Lower lobe of right lung (tissue), 2 donors: ENCODE results near the gene P4HTM. TPM values are rescaled to one million over a fixed set of nuclear protein-coding genes. Genes with fewer than 3 reads are reported as not detected.

ENCODE experiments used
- ATAC-seq, 2 donors: fragments of 200-7000 bp; cut with Tn5 transposase; one replicate each; pipeline ENCODE4 v1.9.1; 2020 to 2022; ENCODE audit warnings: mild to moderate bottlenecking in 2 of 2, moderate library complexity in 2 of 2
- DNase-seq: peaks from one replicate; pipeline ENCODE4 v3.0.0-alpha.2; 2020
- H3K27ac ChIP-seq: fragments of 200-600 bp; one replicate; pipeline ENCODE4 v1.8.0; 2022
- H3K27me3 ChIP-seq: fragments of 200-600 bp; one replicate; pipeline ENCODE4 v1.8.0; 2022; ENCODE audit warnings: low read depth
- H3K36me3 ChIP-seq: fragments of 200-600 bp; one replicate; pipeline ENCODE4 v1.8.0; 2022; ENCODE audit warnings: mild to moderate bottlenecking
- H3K4me1 ChIP-seq: fragments of 200-600 bp; one replicate; pipeline ENCODE4 v1.8.0; 2022
- H3K4me3 ChIP-seq: fragments of 200-600 bp; one replicate; pipeline ENCODE4 v1.8.0; 2022; ENCODE audit warnings: mild to moderate bottlenecking
- H3K9me3 ChIP-seq: fragments of 200-600 bp; one replicate; pipeline ENCODE4 v1.8.0; 2022
- intact Hi-C: fragments of 100-400 bp; cut with DNase I; formaldehyde crosslinking; loops from one replicate; pipeline ENCODE4 v1.11.0; 2022
- long read RNA-seq: library from polyadenylated mRNA; unstranded; transcript quantifications from one replicate; pipeline ENCODE4 v2.0.0, GENCODE V29; 2021
- total RNA-seq: library from RNA; stranded (reverse); fragmentation: NEBNext Ultra II Directional; extraction: Animal tissue kit (Norgen Biotek cat#: 25700); gene quantifications from one replicate; pipeline ENCODE4 v1.2.1, GENCODE V29; 2021
- TF ChIP-seq, protein P1 (sequence below): fragments of 200-600 bp; IDR thresholded peaks from one replicate; pipeline ENCODE4 v1.8.0; 2022; ENCODE audit warnings: antibody characterized with exemption, mild to moderate bottlenecking
- donor health status: DM: no; HTN: yes; CAD: no; lungs with severe emphysema.

P4HTM gene
- total RNA-seq = 44.0 TPM
- long read RNA-seq, transcript P4HTM-205 (8 exons, 2,796 nt) = minor isoform, 11 of 126 reads
- long read RNA-seq, transcript P4HTM-202 (9 exons, 2,127 nt) = major isoform, 62 of 126 reads
- long read RNA-seq, partial matches to known transcripts = 37 of 126 reads
- long read RNA-seq, other reads (novel, unspliced or antisense) = 16 of 126 reads

DNA sequence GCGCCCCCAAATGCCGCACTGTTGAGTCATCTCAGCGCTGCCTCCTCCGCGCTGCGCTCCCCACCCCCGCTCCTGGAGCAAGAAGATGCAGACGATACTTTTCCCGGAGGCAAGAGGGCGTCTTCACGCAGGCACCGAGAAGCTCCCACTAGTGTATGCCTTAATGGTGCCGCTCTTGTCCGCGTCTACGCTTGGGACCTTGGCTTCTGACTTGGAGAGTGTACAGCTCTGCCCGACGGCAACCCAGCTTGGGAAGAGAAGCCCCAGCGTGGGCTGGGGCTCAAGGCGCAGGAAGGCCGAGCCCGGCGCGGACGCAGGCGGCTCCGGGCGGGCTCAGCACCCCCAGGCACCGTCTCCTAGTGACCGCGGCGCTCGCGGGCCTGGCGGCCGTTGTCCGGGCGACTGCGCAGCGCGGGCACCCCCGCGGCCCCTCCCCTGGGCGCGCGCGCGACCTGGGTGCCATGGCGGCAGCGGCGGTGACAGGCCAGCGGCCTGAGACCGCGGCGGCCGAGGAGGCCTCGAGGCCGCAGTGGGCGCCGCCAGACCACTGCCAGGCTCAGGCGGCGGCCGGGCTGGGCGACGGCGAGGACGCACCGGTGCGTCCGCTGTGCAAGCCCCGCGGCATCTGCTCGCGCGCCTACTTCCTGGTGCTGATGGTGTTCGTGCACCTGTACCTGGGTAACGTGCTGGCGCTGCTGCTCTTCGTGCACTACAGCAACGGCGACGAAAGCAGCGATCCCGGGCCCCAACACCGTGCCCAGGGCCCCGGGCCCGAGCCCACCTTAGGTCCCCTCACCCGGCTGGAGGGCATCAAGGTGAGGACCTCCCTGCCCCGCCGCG, at the start of gene P4HTM:
Gene P4HTM, plus strand, starts transcription at position 446 of the 840 bp plus-strand sequence. Its CDS starts 16 bp downstream, at position 462.
- Histone ChIP-seq H3K27me3 (no peaks in the 10 kb centered on the region), H3K4me3 (peak within 1 kb of the TSS; percentile 83), H3K9me3 (no peaks in the 10 kb centered on the region), H3K27ac (peak within 1 kb of the TSS; percentile 88), H3K4me1 (peaks cover 29% of the 10 kb centered on the region), H3K36me3 (peaks cover 12% of the 10 kb centered on the region)
- TF ChIP-seq, protein P1, sequence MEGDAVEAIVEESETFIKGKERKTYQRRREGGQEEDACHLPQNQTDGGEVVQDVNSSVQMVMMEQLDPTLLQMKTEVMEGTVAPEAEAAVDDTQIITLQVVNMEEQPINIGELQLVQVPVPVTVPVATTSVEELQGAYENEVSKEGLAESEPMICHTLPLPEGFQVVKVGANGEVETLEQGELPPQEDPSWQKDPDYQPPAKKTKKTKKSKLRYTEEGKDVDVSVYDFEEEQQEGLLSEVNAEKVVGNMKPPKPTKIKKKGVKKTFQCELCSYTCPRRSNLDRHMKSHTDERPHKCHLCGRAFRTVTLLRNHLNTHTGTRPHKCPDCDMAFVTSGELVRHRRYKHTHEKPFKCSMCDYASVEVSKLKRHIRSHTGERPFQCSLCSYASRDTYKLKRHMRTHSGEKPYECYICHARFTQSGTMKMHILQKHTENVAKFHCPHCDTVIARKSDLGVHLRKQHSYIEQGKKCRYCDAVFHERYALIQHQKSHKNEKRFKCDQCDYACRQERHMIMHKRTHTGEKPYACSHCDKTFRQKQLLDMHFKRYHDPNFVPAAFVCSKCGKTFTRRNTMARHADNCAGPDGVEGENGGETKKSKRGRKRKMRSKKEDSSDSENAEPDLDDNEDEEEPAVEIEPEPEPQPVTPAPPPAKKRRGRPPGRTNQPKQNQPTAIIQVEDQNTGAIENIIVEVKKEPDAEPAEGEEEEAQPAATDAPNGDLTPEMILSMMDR = peak; percentile 47
- ATAC-seq = peak; percentile 92 to 95
- DNase-seq = peak; percentile 86
- intact Hi-C loops = no loop called here

DNA sequence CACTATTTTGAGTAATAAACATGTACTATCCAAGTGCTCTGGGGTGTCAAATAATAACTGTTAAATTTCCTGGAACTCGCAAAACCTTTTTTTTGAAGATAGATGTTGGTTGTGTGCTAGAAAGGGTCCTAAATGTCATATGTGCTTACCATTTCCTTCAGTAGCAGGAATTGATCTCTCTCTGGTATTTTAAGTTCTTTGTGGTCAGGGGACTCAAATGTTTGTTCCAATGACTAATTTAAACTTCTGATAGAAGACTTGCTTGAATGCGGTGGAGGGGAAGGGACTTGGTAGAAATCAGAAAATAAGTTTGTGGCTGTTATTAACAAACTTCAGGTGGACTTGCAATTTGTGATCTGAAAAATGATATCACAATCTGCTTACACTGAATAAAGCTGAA, 44.6 kb upstream of the P4HTM start:
- no peak for ATAC-seq
- H3K27me3 ChIP-seq = no peaks in the 10 kb centered on the region
- peaks cover 3% of the 10 kb centered on the region for H3K36me3 ChIP-seq
- no peak overlapping the region for H3K4me3 ChIP-seq
- no peak overlapping the region for H3K27ac ChIP-seq
- H3K9me3 ChIP-seq = no peaks in the 10 kb centered on the region
- TF ChIP-seq, protein P1 = no peak
- DNase-seq = no peak
- intact Hi-C loops = no loop called here
- no peaks in the 10 kb centered on the region for H3K4me1 ChIP-seq

DNA sequence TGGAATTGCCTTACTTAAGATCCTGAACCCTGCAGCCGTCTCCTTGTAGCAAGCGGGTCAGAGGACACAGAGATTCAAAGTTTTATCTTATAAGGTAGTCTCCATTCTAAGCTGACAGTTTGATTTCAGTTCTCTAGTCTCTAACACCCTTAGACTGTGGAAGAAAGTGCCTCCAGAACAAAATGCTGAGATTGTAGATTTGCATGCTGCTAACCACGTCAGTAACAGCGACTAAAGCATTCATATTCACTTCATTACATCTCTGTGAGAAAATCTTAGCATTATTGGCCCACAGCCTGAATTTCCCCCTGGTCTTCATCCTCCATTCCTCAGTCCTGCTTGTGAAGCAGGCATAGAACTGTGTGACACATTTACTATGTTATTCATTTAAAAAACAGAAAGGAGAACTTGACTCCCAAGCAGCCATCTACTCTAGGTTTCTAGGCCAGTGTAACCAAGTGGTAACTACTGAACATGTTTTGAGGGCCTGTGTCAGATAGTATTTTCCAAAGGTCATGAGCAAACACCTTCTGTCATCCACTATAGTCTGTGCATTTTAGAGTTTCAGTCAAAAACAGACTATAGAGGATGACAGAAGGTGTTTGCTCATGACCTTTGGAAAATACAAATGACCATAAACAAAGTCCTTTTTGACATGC, 44.0 kb upstream of the P4HTM start:
- Histone ChIP-seq H3K4me1 (no peaks in the 10 kb centered on the region), H3K4me3 (no peak overlapping the region), H3K36me3 (peaks cover 3% of the 10 kb centered on the region), H3K9me3 (no peaks in the 10 kb centered on the region), H3K27ac (no peak overlapping the region), H3K27me3 (no peaks in the 10 kb centered on the region)
- no peak for DNase-seq
- no peak for ATAC-seq
- intact Hi-C loops = no loop called here
- TF ChIP-seq, protein P1 = no peak

GRCh38 chr3:48949376-48949717, 40.7 kb upstream of the P4HTM start:
- peak overlapping the region; percentile 4 for H3K27ac ChIP-seq

DNA sequence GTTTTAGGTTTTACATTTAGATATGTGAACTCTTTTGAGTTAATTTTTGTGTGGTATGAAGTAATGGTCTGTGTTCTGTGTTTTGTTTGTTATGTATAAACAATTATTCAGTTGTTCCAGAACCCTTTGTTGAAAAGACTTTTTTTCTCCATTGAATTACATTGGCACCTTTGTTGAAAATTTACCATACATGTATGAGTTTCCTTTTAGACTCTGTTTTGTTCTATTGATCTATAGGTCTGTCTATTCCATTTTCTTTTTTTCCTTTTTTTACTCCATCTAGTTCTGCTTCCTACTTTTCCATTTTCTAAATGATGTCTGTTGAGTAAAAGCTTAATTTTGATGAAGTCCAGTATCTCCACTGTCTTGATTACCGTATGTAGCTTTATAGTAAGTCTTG, 40.0 kb upstream of the P4HTM start:
- H3K27ac ChIP-seq = no peak overlapping the region
- no peak overlapping the region for H3K4me3 ChIP-seq
- peaks cover 22% of the 10 kb centered on the region for H3K36me3 ChIP-seq
- no peaks in the 10 kb centered on the region for H3K27me3 ChIP-seq
- intact Hi-C loops = no loop called here
- no peak for ATAC-seq
- H3K9me3 ChIP-seq = no peaks in the 10 kb centered on the region
- TF ChIP-seq, protein P1 = no peak
- DNase-seq = no peak
- H3K4me1 ChIP-seq = no peaks in the 10 kb centered on the region

More at GRCh38 chr3:48949376-48949717, 40.7 kb upstream of the P4HTM start:
- Histone ChIP-seq H3K27me3 (no peaks in the 10 kb centered on the region), H3K4me1 (no peaks in the 10 kb centered on the region), H3K9me3 (no peaks in the 10 kb centered on the region), H3K36me3 (peaks cover 19% of the 10 kb centered on the region), H3K4me3 (no peak overlapping the region)
- TF ChIP-seq, protein P1 = no peak
- no peak for DNase-seq
- intact Hi-C loops = no loop called here
- ATAC-seq = peak in 1 of 2 donors; percentile 83
